NK-92 (cell line): ENCODE measurements around the gene ESPN.

Source experiments
- DNase-seq: peaks from one replicate; lab custom pipeline; 2025; ENCODE audit not compliant: unreplicated experiment; lab: John Stamatoyannopoulos, UW

The ESPN gene

GRCh38 chr1:6495540-6496364 is 71.2 kb downstream of the ESPN start:
- no peak for DNase-seq

GRCh38 chr1:6496365-6496721 is 71.8 kb downstream of the ESPN start:
- no peak for DNase-seq

DNA sequence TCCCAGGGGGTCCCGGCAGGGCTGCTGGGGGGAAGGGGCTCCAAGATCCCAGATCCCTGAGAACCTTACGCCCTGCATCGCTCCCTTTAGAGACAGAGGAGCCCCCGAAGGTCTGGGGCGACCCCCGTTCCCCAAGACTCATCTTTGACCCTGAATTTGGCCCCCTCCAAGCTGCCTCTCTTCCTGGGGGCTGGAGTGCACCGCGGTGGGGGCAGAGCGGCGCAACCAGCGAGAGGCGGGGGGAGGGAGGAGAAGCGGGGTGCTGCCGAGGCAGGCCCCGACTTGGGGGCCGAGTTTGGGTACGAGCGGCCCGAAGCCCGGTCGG is 72.3 kb downstream of the ESPN start:
- DNase-seq, result no peak

DNA sequence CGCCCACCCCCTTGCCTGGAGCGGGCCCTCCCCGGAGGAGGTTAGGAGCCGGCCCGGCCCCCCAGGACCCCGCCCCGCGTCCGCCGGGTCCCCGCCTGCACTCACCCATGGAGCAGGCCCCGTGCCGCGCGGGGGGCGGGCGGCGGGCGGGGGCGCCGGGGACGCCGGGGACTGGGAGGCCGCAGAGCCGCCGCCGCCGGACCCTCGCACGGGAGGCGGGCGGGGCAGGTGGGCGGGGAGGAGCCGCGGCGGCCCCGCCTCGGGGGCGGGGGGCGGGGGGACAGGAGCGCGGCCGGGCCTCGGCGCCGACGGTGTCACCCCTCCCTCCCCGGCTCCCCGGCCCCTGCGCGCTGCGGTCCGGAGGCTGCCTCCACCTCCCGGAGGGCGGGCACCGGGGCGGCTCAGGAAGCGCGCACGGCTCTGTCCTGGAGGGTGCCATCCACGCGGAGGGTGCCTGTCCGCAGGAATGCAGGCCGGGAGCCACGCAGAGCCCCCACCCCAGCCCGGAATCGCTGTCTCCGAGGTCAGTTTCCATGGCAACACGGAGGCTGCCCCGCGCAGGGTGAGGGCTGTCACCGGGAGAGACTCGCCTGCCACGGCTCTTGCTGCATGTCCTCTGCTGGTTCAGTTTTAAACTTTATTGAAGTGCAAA is 72.8 kb downstream of the ESPN start:
- no peak for DNase-seq

DNA sequence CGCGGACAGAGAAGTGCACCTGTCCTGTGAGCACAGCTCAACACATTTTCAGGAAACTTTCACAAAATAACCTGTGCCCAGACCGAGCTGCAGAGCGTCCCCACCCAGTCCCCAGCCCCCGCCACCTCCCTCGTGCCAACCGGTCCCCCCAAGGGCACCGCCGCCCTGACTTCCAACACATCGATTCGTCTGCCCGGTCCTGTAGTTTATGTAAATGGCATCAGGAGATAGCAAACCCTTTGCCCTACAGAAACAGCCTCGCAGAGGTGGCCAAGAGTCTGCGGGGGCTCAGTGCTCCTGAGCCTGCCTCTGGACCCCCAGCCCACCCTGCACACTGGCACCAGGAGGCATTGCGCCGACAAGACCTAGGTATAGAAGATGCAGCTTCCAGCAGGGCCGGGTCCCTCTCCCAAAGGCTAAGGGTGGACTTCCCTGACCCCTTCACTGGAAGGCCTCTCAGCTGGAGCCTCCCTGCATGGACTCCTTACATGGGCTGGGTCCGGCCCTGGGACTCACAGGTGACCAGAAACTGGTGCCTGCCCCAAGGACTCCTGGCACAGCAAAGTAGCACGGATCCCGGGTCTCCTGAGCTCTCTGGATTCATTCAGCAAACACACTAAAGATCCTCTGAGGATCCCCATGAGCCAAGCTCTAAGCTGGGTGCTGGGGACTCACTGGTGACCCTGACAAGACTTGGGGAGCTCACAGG is 73.4 kb downstream of the ESPN start:
- DNase-seq, result no peak

DNA sequence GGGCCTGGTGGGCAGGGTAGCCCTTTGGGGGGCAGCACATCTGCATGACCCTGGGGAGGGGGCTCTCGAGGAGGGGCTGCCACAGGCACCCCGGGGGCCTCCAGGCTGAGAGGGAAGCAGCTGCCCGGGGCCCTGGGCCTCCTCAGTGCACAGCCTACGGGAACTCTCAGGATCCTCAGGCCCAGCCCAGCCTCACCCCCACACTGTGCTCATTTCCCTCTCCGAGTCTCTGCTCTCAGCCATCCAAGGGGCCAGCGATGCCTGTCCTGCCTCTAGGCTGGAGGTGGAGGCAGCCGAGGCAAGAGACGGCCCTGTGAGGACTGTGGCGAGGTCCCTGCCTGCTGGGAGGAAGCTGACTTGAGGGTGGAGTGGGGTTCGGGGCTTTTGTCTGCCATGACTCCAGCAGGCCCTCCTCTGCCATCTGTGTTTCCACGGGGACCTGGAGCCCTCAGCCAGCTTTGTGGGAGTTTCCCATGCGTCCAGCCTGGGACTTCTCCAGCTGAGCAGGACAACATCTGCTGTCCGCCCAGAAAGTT is 74.1 kb downstream of the ESPN start:
- DNase-seq, result no peak

DNA sequence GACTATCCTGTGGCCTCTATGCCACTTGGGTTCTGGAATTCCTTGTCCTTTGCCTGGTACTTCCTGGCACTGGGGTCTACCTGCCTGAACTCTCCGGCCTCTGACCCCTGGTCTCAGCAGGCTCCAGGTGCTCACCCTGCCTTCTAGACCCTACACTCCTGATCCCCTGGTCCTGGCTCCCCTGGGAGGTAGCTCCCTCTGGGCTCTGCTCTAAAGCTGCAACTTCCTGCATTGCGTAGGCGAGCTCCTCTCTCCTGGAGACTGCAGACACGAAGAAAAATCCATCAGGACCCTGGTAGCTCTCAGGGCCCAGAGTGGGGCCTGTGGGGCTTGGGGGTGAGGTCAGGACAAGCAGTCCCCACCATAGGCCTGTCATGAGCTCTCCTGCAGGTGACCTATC is 74.7 kb downstream of the ESPN start:
- DNase-seq, result no peak

- no peak for DNase-seq
Measured at GRCh38 chr1:6500544-6501278, 76.1 kb downstream of the ESPN start.

GRCh38 chr1:6501279-6501813 is 76.8 kb downstream of the ESPN start:
- no peak for DNase-seq

- no peak for DNase-seq
Measured at GRCh38 chr1:6502000-6502891, 77.7 kb downstream of the ESPN start.

DNA sequence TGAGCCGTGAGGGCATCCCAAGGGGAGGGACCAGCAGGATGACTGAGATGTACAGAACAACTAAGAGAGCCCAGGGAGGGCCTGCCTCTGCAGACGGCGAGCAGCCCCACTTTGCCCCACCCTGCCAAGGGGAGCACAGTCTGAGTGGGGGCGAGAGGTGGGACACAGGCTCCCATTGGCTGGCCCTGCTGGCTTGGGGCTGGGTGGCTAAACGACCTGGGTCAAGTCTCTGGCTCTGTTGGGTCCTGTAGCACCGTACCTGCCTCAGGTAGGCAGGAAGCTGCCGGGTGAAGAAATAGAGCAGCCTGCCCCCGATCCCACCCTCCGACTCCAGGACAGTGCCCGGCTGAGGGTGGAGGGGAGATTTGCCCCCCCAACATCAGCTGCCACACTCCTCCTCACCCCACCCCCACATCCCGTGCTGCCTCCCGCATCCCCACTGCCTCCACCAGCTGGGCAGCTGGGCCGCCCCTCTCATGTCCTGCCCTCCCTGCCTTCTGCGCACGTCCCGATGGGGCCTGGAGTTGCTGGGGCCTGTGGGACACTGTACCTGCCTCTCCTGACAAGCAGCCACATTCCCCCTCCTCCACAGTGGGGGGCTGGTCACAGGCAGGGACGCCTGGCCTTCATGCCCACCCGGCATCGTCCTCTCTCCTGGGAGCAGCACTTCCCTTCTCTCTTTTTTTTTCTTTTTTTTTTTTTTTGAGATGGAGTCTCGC is 79.5 kb downstream of the ESPN start:
- no peak for DNase-seq

DNA sequence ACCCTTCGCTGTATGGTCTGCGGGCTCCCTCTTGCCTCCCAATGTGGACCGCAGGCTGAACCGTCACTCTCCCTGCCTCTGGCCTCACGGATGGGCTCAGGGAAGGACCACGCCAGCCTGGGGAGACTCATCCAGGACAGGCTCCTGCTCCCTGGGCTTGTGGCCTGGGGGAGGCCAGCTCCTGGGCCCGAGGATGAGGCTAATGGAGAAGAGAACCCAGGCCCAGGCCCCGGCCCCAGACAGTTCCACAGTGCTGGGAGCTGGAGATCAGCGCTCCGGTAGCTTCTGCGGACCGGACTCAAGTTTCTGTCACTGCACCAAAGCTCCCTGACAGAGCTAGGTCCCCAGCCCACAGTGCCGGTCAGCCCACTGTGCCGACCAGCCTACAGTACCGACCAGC is 80.3 kb downstream of the ESPN start:
- no peak for DNase-seq

DNA sequence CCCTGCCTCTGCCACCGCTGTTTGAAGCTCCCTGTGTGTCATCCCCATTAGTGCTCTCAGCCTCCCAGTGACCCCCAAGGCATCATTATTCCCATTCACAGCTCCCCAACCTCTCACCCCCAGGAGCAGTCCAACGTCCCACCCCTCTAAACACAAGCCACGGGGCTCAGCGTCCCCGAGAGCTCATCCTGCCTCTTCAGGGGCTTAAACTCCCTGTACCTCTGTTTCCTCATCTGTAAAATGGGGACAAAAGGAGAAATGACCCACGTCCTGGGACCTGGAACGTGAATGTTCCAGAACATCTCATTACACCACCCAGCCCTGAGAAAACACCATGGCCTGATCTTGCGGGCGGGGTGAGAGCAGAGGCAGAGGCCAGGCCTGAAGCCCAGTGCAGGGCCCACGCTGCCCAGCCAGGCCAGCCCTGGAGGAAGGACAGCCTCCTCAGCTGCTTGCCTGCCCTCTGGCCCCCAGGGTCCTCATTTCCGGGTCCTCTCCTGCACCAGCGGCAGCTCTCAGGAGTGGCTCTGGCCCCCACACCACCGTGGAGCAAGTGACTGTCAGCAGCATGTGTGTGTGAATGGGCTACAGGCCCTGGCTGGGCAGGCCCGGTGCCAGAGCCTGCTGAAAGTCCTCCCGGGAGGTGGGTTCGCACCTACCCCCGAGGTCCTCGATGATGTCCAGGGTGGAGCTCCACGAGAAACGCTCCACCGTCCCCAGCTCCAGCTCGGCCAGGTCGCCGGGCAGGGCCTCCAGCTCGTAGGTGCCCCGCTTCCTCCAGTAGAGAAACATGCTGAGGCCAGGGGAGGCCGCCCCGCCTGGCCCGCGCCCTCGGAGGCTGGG is 81.0 kb downstream of the ESPN start:
- DNase-seq, result no peak

GRCh38 chr1:6506210-6507036 is 81.8 kb downstream of the ESPN start:
- no peak for DNase-seq

GRCh38 chr1:6507037-6507428 is 82.5 kb downstream of the ESPN start:
- no peak for DNase-seq

DNA sequence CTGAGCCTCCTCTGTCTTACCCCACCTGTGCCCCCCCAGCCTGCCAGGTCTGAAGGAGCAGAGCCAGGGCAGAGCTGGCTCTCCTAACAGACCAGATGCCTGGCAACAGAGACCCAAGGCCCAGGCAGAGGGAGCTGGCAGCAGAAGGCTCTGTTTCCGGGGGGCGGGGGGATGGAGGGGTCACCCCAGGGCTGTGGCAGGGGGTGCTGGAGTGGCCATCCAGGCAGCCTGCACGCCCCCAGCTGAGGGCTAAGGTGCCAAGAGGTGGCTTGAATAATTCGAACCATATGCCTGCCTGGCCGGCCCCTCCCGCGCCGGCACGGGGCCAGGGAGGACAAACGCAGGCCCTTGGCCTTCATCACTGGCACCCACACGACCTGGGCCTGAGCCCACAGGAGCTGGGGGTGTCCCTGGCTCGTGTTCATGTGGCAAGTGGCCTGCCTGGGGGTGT is 82.9 kb downstream of the ESPN start:
- DNase-seq, result no peak

- no peak for DNase-seq
Measured at GRCh38 chr1:6508154-6508815, 83.7 kb downstream of the ESPN start.
